ENCODE results near the gene KLF2.
A peak's percentile ranks its signal among the peaks of the same experiment; 100 is the strongest.

Gene KLF2

GRCh38 chr19:16325641-16326400, 1.2 kb downstream of the KLF2 start:
- peak overlapping the region; percentile 94 to 100 for H3K4me3 ChIP-seq (ENCODE audit: low read depth in 1 of 2, low read length in 1 of 2)
- H3K27me3 ChIP-seq, result peaks cover 10% of the 10 kb centered on the region
- no peak for TF ChIP-seq CTCF (IDR thresholded peaks at IDR 0.05)
- peak overlapping the region; percentile 98 for H3K27ac ChIP-seq
- peaks cover 41 to 64% of the 10 kb centered on the region in 2 experiments for H3K4me1 ChIP-seq (ENCODE audit: control insufficient read depth in 1 of 2, insufficient read depth in 1 of 2, low read depth in 1 of 2, low read length in 1 of 2)
- peaks cover 35% of the 10 kb centered on the region for H3K36me3 ChIP-seq
- H3K9me3 ChIP-seq, result no peaks in the 10 kb centered on the region

- Histone ChIP-seq H3K4me3 (ENCODE audit: low read depth in 1 of 2, low read length in 1 of 2) (peak overlapping the region; percentile 94 to 100), H3K36me3 (peaks cover 35% of the 10 kb centered on the region), H3K27ac (peak overlapping the region; percentile 98), H3K4me1 (ENCODE audit: control insufficient read depth in 1 of 2, insufficient read depth in 1 of 2, low read depth in 1 of 2, low read length in 1 of 2) (peaks cover 48 to 69% of the 10 kb centered on the region in 2 experiments), H3K27me3 (peaks cover 2% of the 10 kb centered on the region), H3K9me3 (no peaks in the 10 kb centered on the region)
- TF ChIP-seq CTCF (IDR thresholded peaks at IDR 0.05), result no peak
These were observed 2.0 kb downstream of the KLF2 start for GRCh38 chr19:16326401-16327168.

GRCh38 chr19:16327169-16327475, 2.5 kb downstream of the KLF2 start:
- Histone ChIP-seq H3K27ac (peak overlapping the region; percentile 98), H3K4me3 (ENCODE audit: low read depth in 1 of 2, low read length in 1 of 2) (peak overlapping the region; percentile 94 to 100), H3K27me3 (no peaks in the 10 kb centered on the region), H3K36me3 (peaks cover 35% of the 10 kb centered on the region), H3K9me3 (no peaks in the 10 kb centered on the region), H3K4me1 (ENCODE audit: control insufficient read depth in 1 of 2, insufficient read depth in 1 of 2, low read depth in 1 of 2, low read length in 1 of 2) (peaks cover 51 to 72% of the 10 kb centered on the region in 2 experiments)
- no peak for TF ChIP-seq CTCF (IDR thresholded peaks at IDR 0.05)

GRCh38 chr19:16327501-16327900, 2.9 kb downstream of the KLF2 start:
- no peaks in the 10 kb centered on the region for H3K27me3 ChIP-seq
- H3K36me3 ChIP-seq, result peaks cover 35% of the 10 kb centered on the region
- peak overlapping the region; percentile 98 for H3K27ac ChIP-seq
- no peaks in the 10 kb centered on the region for H3K9me3 ChIP-seq
- H3K4me1 ChIP-seq (ENCODE audit: control insufficient read depth in 1 of 2, insufficient read depth in 1 of 2, low read depth in 1 of 2, low read length in 1 of 2), result peaks cover 53 to 74% of the 10 kb centered on the region in 2 experiments
- H3K4me3 ChIP-seq (ENCODE audit: low read depth in 1 of 2, low read length in 1 of 2), result peak overlapping the region; percentile 94 to 100
- no peak for TF ChIP-seq CTCF (IDR thresholded peaks at IDR 0.05)

GRCh38 chr19:16327911-16328823, 3.5 kb downstream of the KLF2 start:
- peaks cover 35% of the 10 kb centered on the region for H3K36me3 ChIP-seq
- H3K4me1 ChIP-seq (ENCODE audit: control insufficient read depth in 1 of 2, insufficient read depth in 1 of 2, low read depth in 1 of 2, low read length in 1 of 2), result peaks cover 48 to 67% of the 10 kb centered on the region in 2 experiments
- H3K27ac ChIP-seq, result peak overlapping the region; percentile 98
- H3K27me3 ChIP-seq, result no peaks in the 10 kb centered on the region
- H3K4me3 ChIP-seq (ENCODE audit: low read depth in 1 of 2, low read length in 1 of 2), result peak overlapping the region; percentile 94 to 100
- no peak for TF ChIP-seq CTCF (IDR thresholded peaks at IDR 0.05)
- H3K9me3 ChIP-seq, result no peaks in the 10 kb centered on the region
